NT2/D1 (cell line): ENCODE measurements around the gene PRRT1.

Experiments
- DNase-seq: peaks from one replicate; pipeline ENCODE4 v3.0.0-alpha.2; 2011; ENCODE audit warnings: low read depth, low spot score
- H3K27me3 ChIP-seq: 2 replicates; pipeline ENCODE4 v1.6.0; 2011; ENCODE audit warnings: mild to moderate bottlenecking; ENCODE audit not compliant: insufficient read length, insufficient read depth
- H3K36me3 ChIP-seq: 2 replicates; pipeline ENCODE4 v1.6.1; 2011; ENCODE audit warnings: mild to moderate bottlenecking, low read length, mixed read lengths; ENCODE audit not compliant: insufficient read depth, insufficient read length
- H3K4me1 ChIP-seq: 2 replicates; pipeline ENCODE4 v1.5.1; 2011; ENCODE audit not compliant: insufficient read depth, insufficient read length
- H3K4me3 ChIP-seq: 2 replicates; pipeline ENCODE4 v1.5.1; 2011; ENCODE audit warnings: low read depth; ENCODE audit not compliant: insufficient read length
- H3K9ac ChIP-seq: 2 replicates; pipeline ENCODE4 v1.6.0; 2011; ENCODE audit warnings: low read depth; ENCODE audit not compliant: insufficient read length
- H3K9me3 ChIP-seq: 2 replicates; pipeline ENCODE4 v1.5.1; 2011; ENCODE audit warnings: mild to moderate bottlenecking, low read length; ENCODE audit not compliant: insufficient read depth
- SUZ12 ChIP-seq: IDR thresholded peaks from 2 replicates; pipeline ENCODE4 v1.6.1; 2011; ENCODE audit not compliant: insufficient read length, insufficient read depth; ENCODE audit errors: extremely low read depth
- YY1 ChIP-seq: IDR thresholded peaks from 2 replicates; pipeline ENCODE4 v1.6.1; 2011; ENCODE audit not compliant: insufficient read length, insufficient read depth
- ZNF274 ChIP-seq: IDR thresholded peaks from 2 replicates; pipeline ENCODE4 v1.6.1; 2011; ENCODE audit warnings: mild to moderate bottlenecking, low read depth, low read length

PRRT1 gene

GRCh38 chr6:32184084-32184640 lies 32.4 kb upstream of the PRRT1 start, which contains the start of gene AGER:
Gene AGER (minus strand): TSS chr6:32184253. CDS start chr6:32184222, 31 bp downstream.
- H3K27me3 ChIP-seq: no peaks in the 10 kb centered on the region
- H3K9me3 ChIP-seq: no peaks in the 10 kb centered on the region
- no peak within 1 kb of the TSS for H3K4me3 ChIP-seq
- TF ChIP-seq SUZ12: no peak
- H3K4me1 ChIP-seq: peaks cover 5% of the 10 kb centered on the region
- no peak for DNase-seq
- peaks cover 54% of the 10 kb centered on the region for H3K36me3 ChIP-seq
- H3K9ac ChIP-seq: no peak within 1 kb of the TSS

GRCh38 chr6:32183483-32184083 lies 31.8 kb upstream of the PRRT1 start:
- Histone ChIP-seq H3K36me3 (peaks cover 54% of the 10 kb centered on the region), H3K4me1 (peaks cover 5% of the 10 kb centered on the region), H3K9ac (no peak overlapping the region), H3K4me3 (no peak overlapping the region), H3K9me3 (no peaks in the 10 kb centered on the region), H3K27me3 (no peaks in the 10 kb centered on the region)
- DNase-seq: no peak
- TF ChIP-seq YY1 (no peak), SUZ12 (no peak), ZNF274 (no peak)

GRCh38 chr6:32183030-32183429 lies 31.3 kb upstream of the PRRT1 start:
- H3K36me3 ChIP-seq: peaks cover 53% of the 10 kb centered on the region
- DNase-seq: no peak
- no peaks in the 10 kb centered on the region for H3K27me3 ChIP-seq
- H3K9me3 ChIP-seq: no peaks in the 10 kb centered on the region
- TF ChIP-seq ZNF274: no peak
- no peak for TF ChIP-seq YY1
- no peak for TF ChIP-seq SUZ12
- H3K4me3 ChIP-seq: no peak overlapping the region
- peaks cover 5% of the 10 kb centered on the region for H3K4me1 ChIP-seq
- no peak overlapping the region for H3K9ac ChIP-seq

- TF ChIP-seq ZNF274 (no peak), YY1 (no peak), SUZ12 (no peak)
- Histone ChIP-seq H3K4me3 (no peak overlapping the region), H3K36me3 (peaks cover 48% of the 10 kb centered on the region), H3K9me3 (no peaks in the 10 kb centered on the region), H3K9ac (no peak overlapping the region), H3K4me1 (peaks cover 5% of the 10 kb centered on the region), H3K27me3 (no peaks in the 10 kb centered on the region)
- DNase-seq: no peak
Measured at GRCh38 chr6:32182555-32182981, 30.8 kb upstream of the PRRT1 start.

DNA sequence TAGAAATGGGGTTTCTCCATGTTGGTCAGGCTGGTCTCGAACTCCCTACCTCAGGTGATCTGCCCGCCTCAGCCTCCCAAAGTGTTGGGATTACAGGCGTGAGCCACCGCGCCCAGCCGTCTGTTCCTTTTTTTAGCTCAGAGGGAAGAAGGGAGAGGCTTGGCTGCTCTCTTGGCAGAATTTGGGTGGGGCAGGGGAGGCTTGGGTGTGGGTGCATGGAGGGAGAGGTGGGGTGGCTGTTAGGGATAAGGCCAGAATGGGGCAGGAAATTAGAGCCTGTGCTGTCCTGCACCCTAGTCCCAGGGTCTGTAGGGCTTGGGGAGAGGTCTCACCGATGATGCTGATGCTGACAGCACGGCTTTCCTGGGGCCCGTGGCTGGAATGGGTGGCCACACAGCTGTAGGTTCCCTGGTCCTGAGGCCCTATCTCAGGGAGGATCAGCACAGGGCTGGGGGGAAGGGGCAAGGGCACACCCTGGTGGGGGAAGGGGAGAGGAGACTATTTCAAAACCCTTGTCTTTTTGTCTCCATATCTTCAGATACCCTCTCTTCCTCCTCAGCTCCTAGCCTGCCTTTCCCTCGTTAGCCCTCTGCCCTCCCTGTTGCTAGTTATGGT lies 30.3 kb upstream of the PRRT1 start:
- Histone ChIP-seq H3K4me3 (no peak overlapping the region), H3K36me3 (peaks cover 43% of the 10 kb centered on the region), H3K4me1 (peaks cover 5% of the 10 kb centered on the region), H3K27me3 (no peaks in the 10 kb centered on the region), H3K9me3 (no peaks in the 10 kb centered on the region), H3K9ac (no peak overlapping the region)
- DNase-seq: no peak
- no peak for TF ChIP-seq SUZ12
- no peak for TF ChIP-seq YY1
- no peak for TF ChIP-seq ZNF274

DNA sequence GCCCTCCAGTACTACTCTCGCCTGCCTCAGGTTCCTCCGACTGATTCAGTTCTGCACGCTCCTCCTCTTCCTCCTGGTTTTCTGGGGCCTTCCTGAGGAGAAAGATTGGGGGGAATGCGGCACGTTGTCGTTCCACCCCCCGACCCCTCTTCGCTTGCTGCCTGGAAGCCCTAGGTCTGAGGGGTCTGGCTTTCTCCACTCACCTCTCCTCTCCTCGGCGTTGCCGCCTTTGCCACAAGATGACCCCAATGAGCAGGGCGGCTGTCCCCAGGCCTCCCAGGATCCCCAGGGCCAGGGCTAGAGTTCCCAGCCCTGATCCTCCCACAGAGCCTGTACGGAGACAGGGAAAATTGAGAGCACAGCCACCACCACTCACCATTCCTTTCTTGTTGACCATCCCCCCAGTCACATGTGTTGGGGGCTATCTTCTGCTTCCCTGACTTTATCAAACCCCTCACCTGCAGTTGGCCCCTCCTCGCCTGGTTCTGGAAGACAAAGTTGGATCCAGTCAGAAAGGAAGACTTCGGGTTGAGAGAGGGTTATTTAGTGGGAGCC lies 29.5 kb upstream of the PRRT1 start:
- no peak overlapping the region for H3K4me3 ChIP-seq
- DNase-seq: no peak
- TF ChIP-seq ZNF274 (no peak), YY1 (no peak), SUZ12 (no peak)
- H3K9ac ChIP-seq: no peak overlapping the region
- H3K4me1 ChIP-seq: peaks cover 5% of the 10 kb centered on the region
- peaks cover 35% of the 10 kb centered on the region for H3K36me3 ChIP-seq
- H3K9me3 ChIP-seq: no peaks in the 10 kb centered on the region
- no peaks in the 10 kb centered on the region for H3K27me3 ChIP-seq

GRCh38 chr6:32179766-32180405 lies 28.1 kb upstream of the PRRT1 start:
- TF ChIP-seq SUZ12 (no peak), ZNF274 (no peak), YY1 (no peak)
- no peak for DNase-seq
- Histone ChIP-seq H3K27me3 (no peaks in the 10 kb centered on the region), H3K4me3 (no peak overlapping the region), H3K36me3 (peaks cover 32% of the 10 kb centered on the region), H3K9me3 (no peaks in the 10 kb centered on the region), H3K4me1 (peaks cover 5% of the 10 kb centered on the region), H3K9ac (no peak overlapping the region)
